ENCODE data around the gene CBLN3. TPM values are rescaled to one million over a fixed set of nuclear protein-coding genes. Genes with fewer than 3 reads are reported as not detected.

The CBLN3 gene
- total RNA-seq, 1 donor from 2014 or later = not detected

DNA sequence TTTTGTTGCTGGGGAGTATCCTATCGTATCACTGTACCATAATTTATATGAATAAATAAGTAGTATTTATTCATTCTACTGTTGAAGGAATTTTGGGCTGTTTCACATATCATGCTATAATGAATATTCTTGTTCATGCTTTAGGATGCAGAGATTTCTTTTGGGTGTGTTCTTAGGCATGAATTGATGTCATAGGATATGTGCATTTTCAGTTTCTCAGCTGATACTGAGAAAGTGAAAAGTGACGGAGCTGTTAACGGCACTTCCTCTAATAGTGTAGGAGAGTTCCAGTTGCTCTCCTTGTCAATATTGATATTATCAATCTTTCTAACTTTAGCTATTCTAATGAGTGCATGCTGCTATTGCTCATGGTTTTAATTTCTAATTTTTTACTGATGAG lies 36.3 kb upstream of the CBLN3 start:
- Histone ChIP-seq H3K79me2 (ENCODE audit: low read depth) (no peaks in the 10 kb centered on the region), H3K27ac (no peak overlapping the region), H3K9ac (no peak overlapping the region), H3K36me3 (no peaks in the 10 kb centered on the region), H3K4me1 (no peaks in the 10 kb centered on the region), H3K9me3 (ENCODE audit: low read depth) (no peaks in the 10 kb centered on the region), H3F3A (ENCODE audit: low read depth) (no peaks in the 10 kb centered on the region), H3K4me2 (no peak overlapping the region), H3K4me3 (no peak overlapping the region), H4K20me1 (ENCODE audit: low read depth) (no peaks in the 10 kb centered on the region), H2AFZ (replicated peaks) (no peak overlapping the region), H3K27me3 (no peaks in the 10 kb centered on the region)
- Mint-ChIP-seq H3K4me3 (no peak overlapping the region), H3K36me3 (no peaks in the 10 kb centered on the region), H3K4me1 (no peaks in the 10 kb centered on the region), H3K27ac (no peak overlapping the region), H3K9me3 (peaks cover under 1% of the 10 kb centered on the region), H3K27me3 (ENCODE audit: insufficient read depth, low read depth) (no peaks in the 10 kb centered on the region)
- DNase-seq (ENCODE audit: low spot score) = no peak
- TF ChIP-seq EZH2 (IDR thresholded peaks at IDR 0.05) (no peak), EZH2phosphoT487 (IDR thresholded peaks at IDR 0.05) (no peak)
- TF ChIP-seq, protein P1, sequence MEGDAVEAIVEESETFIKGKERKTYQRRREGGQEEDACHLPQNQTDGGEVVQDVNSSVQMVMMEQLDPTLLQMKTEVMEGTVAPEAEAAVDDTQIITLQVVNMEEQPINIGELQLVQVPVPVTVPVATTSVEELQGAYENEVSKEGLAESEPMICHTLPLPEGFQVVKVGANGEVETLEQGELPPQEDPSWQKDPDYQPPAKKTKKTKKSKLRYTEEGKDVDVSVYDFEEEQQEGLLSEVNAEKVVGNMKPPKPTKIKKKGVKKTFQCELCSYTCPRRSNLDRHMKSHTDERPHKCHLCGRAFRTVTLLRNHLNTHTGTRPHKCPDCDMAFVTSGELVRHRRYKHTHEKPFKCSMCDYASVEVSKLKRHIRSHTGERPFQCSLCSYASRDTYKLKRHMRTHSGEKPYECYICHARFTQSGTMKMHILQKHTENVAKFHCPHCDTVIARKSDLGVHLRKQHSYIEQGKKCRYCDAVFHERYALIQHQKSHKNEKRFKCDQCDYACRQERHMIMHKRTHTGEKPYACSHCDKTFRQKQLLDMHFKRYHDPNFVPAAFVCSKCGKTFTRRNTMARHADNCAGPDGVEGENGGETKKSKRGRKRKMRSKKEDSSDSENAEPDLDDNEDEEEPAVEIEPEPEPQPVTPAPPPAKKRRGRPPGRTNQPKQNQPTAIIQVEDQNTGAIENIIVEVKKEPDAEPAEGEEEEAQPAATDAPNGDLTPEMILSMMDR (IDR thresholded peaks at IDR 0.05) = no peak

- Histone ChIP-seq H3K4me2 (no peak overlapping the region), H3K9ac (no peak overlapping the region), H3K4me1 (no peaks in the 10 kb centered on the region), H2AFZ (replicated peaks) (no peak overlapping the region), H3F3A (ENCODE audit: low read depth) (no peaks in the 10 kb centered on the region), H3K27me3 (no peaks in the 10 kb centered on the region), H3K36me3 (no peaks in the 10 kb centered on the region), H3K9me3 (ENCODE audit: low read depth) (no peaks in the 10 kb centered on the region), H4K20me1 (ENCODE audit: low read depth) (no peaks in the 10 kb centered on the region), H3K4me3 (no peak overlapping the region), H3K27ac (no peak overlapping the region), H3K79me2 (ENCODE audit: low read depth) (no peaks in the 10 kb centered on the region)
- Mint-ChIP-seq H3K9me3 (no peaks in the 10 kb centered on the region), H3K4me1 (no peaks in the 10 kb centered on the region), H3K27me3 (ENCODE audit: insufficient read depth, low read depth) (no peaks in the 10 kb centered on the region), H3K27ac (no peak overlapping the region), H3K36me3 (no peaks in the 10 kb centered on the region), H3K4me3 (no peak overlapping the region)
- no peak for DNase-seq (ENCODE audit: low spot score)
- TF ChIP-seq, protein P1 (IDR thresholded peaks at IDR 0.05) = no peak
- no peak for TF ChIP-seq EZH2phosphoT487 (IDR thresholded peaks at IDR 0.05)
- no peak for TF ChIP-seq EZH2 (IDR thresholded peaks at IDR 0.05)
These were observed 35.9 kb upstream of the CBLN3 start for GRCh38 chr14:24465368-24465767.

DNA sequence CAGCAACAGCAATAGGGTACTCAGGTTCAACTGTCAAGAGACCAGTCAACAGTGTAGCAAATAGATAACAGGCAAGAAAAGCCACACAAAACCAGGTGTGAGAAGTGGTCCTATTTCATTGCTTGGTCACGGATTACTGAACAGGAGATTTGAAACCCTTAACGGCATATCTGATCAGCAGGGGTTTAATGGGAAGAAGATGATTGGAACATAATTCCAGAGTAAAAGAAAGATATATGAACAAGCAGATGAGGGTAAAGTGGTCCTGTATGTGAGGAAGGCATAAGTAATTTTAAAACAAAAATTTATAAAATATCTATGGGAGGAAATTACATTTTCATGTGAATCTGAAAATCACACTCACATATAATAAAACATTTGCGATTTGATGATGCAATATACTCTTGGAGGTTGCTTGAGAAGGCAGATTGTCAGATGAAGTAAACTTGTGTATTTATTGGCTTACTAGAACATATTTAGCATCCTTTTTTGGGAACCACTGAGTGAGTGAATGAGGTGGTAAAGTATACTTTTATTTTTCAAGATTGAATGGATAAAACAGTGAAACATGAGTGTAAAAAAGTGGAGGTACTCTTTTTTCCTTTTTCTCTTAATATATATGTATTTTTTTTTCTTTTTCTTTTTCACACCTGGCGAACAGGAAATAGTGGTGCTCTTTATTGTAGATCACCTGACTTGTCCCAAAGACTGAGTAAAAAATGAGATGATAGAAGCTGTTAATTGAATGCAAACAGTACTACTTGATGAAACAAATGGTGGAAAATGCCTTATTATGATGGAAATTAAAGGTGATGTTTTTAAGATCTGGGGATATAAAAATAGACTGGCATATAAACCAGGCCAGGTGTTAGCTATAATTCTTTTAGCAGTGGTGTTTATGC lies 34.7 kb upstream of the CBLN3 start:
- Mint-ChIP-seq H3K4me3 (no peak overlapping the region), H3K27me3 (ENCODE audit: insufficient read depth, low read depth) (no peaks in the 10 kb centered on the region), H3K36me3 (no peaks in the 10 kb centered on the region), H3K27ac (no peak overlapping the region), H3K4me1 (no peaks in the 10 kb centered on the region), H3K9me3 (no peaks in the 10 kb centered on the region)
- Histone ChIP-seq H2AFZ (replicated peaks) (no peak overlapping the region), H3K4me3 (no peak overlapping the region), H3K4me1 (no peaks in the 10 kb centered on the region), H3K36me3 (no peaks in the 10 kb centered on the region), H3K9me3 (ENCODE audit: low read depth) (no peaks in the 10 kb centered on the region), H4K20me1 (ENCODE audit: low read depth) (no peaks in the 10 kb centered on the region), H3K27me3 (no peaks in the 10 kb centered on the region), H3K27ac (no peak overlapping the region), H3K9ac (no peak overlapping the region), H3F3A (ENCODE audit: low read depth) (no peaks in the 10 kb centered on the region), H3K79me2 (ENCODE audit: low read depth) (no peaks in the 10 kb centered on the region), H3K4me2 (no peak overlapping the region)
- DNase-seq (ENCODE audit: low spot score) = no peak
- no peak for TF ChIP-seq EZH2phosphoT487 (IDR thresholded peaks at IDR 0.05)
- TF ChIP-seq EZH2 (IDR thresholded peaks at IDR 0.05) = no peak
- TF ChIP-seq, protein P1 (IDR thresholded peaks at IDR 0.05) = no peak

Measured in neural progenitor cell (in vitro differentiated cells).